HG03095 (cell line): Measurements from ENCODE around the gene NFATC2.
A peak's percentile ranks its signal among the peaks of the same experiment; 100 is the strongest.

ENCODE experiments used
- ATAC-seq: cut with Tn5 transposase; IDR thresholded peaks from one replicate; pipeline ENCODE4 v1.9.1; 2021; ENCODE audit warnings: moderate library complexity; ENCODE audit not compliant: unreplicated experiment

Gene NFATC2

GRCh38 chr20:51516855-51517254, 25.7 kb downstream of the NFATC2 start:
- ATAC-seq: no peak

DNA sequence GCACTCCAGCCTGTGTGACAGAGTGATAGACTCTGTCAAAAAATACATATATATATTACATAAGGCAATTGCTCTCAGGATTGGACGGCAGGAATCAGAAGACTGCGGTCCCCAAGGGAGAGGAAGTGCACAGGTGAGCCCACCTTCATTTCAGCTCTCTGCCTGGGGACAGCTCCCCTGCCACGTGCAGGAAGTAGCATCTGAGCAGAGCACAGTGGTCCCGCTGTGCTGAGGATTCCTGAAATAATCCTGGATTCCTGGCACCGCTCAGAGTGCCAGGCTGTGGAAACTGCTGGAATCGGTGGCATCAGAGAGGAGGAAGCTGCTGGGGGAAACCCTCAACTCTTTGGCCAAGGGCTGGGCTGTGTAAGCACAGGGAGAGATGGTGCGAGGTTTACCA, 27.7 kb downstream of the NFATC2 start:
- ATAC-seq: no peak

GRCh38 chr20:51514249-51514648, 28.3 kb downstream of the NFATC2 start:
- ATAC-seq: no peak

DNA sequence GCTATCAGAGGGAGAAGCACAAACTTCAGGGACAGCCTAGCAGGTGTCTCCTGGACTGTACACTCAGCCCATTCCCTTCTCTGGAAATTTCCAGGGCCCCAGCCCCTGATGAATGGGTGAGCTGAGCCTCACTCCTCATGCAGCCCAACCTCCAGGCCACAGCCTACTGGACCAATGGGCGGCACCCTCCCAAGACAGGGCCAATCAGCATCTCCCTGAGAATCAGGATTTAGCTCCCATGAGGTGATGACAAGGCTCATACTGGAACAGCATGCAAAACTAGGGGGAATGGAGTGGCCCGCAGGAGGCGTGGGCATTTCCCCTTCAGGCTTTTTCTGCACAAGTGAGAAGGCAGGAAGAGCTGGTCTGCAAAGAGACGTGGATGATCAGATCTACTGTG, 29.0 kb downstream of the NFATC2 start:
- no peak for ATAC-seq

DNA sequence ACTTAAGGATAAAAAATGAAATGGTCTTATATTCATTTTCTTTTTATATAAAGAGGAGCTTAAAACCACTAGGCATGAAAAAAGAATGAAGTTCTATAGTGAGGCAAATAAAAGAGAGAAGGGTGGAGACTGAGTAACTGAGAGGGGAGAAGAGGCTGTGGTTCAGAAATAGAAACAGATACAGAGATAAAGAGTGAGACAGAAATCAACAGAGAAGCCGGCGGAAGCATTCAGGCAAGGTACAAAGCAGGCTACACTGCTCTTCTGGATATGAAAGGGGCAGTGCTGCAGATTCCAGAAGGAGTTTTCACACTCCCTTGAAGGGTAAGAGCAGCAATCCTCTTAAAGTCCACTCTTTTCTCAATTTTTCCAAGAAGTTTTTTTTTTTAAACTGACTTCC, 29.9 kb downstream of the NFATC2 start:
- no peak for ATAC-seq

GRCh38 chr20:51511861-51512619, 30.5 kb downstream of the NFATC2 start:
- no peak for ATAC-seq

- no peak for ATAC-seq
Measured at GRCh38 chr20:51510936-51511605, 31.4 kb downstream of the NFATC2 start.

- no peak for ATAC-seq
Measured at GRCh38 chr20:51510169-51510568, 32.4 kb downstream of the NFATC2 start.

DNA sequence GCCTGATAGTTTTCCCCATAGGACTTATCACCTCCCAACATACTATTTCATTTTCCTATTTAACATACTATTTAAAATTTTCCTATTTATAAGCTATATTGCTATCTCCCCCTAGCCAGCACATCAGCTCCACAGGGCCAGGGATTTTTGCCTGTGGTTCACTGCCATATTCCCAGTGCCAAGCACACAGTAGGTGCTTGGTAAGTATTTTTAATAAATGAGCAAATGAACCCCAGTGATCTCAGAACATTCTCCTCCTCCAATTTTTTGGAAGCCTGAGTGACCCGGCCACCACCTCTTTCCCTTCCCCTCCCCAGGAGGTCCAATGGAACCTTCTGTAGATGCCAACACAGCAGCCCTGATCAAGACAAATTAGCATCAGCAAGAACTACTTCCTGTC, 33.3 kb downstream of the NFATC2 start:
- ATAC-seq: no peak

GRCh38 chr20:51508780-51509179, 33.7 kb downstream of the NFATC2 start:
- no peak for ATAC-seq

GRCh38 chr20:51508158-51508557, 34.4 kb downstream of the NFATC2 start:
- no peak for ATAC-seq

GRCh38 chr20:51507216-51508036, 35.1 kb downstream of the NFATC2 start:
- no peak for ATAC-seq

DNA sequence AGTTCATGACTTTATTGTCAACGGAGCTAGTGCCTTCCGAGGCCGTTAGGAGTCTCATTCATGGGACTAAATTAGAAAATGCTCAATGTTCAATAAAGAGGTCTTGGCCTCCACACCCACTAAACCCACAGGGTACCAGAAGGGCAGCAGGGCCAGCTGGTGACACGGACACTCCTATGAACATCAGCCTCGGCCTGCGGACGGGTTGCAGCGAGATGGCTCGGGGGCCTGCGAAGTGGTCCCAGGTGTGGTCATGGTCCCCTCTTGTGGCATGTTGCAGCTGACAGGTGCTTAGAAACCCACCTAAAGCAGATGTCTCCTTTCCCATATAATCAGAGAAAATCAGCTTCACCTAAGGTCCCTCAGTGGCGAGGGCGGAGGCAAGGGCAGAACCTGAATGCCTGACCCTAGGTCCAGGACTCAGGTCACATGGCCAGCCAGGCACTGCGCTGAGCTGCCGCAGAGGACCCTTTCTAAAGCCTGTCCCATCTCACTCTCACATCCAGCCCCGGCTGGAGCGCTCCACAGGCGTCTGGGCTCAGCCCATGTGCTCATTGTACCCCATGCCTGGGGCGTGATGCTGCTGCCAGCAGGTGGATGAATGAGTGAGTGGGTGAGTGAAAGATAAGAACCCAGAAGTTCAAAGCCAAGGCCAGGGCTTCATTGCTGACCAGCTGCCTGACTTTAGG, 35.8 kb downstream of the NFATC2 start:
- ATAC-seq: no peak

DNA sequence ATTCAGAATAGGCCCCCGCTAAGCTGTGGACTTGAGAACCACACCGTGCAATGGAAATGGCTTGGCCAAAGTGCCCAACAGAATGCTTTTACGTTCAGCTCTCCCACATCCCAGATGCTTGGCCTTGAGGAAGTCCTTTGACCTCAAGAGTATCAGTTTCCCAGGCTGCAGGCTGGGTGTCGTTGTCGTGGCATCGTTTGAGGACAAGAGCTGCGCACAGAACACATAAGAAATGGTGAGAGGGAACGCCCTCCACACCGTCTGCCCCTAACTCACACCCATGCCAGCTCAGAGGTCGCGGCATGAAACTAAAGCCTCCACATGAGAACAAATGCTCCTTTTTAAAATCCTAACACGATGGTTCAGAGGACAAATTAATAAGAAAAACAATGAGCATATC, 37.0 kb downstream of the NFATC2 start:
- ATAC-seq: no peak

DNA sequence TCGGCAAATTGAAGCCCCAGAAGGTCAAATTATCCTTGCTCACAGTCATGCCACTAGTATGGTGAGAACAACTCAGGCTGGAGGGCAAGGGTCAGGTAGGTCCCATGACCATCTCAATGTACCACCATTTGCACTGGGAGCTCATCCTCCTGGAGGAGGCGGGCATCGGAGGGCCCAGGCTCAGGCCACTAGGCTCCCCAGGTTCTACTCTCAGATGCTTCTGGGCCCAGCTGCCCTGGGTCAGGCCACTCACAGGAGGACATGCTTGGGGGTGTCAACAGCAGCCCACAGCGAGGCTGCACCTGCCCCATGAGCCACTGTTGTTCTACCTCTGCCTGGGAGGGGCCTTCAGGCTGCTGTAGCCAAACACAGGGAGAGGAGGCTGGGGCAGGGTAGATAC, 39.1 kb downstream of the NFATC2 start:
- no peak for ATAC-seq

DNA sequence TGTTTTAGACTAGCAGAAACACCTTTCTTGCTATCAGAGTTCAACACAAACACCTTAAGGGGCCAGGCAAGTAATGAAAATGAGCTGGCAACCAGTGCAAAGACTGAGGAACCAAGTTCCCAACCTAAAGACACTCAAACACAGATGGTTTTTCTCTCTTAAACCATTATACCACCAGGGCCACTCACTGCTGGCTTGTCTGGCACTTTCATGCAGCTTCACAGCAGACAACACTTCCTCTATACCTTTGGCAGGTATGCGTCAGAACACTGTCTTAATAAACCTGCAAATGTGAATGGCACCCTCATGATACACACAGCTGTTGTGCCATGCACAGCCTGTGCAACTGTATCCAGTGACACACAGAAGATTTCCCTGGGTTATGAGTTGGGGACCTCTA, 41.6 kb downstream of the NFATC2 start:
- ATAC-seq: no peak

DNA sequence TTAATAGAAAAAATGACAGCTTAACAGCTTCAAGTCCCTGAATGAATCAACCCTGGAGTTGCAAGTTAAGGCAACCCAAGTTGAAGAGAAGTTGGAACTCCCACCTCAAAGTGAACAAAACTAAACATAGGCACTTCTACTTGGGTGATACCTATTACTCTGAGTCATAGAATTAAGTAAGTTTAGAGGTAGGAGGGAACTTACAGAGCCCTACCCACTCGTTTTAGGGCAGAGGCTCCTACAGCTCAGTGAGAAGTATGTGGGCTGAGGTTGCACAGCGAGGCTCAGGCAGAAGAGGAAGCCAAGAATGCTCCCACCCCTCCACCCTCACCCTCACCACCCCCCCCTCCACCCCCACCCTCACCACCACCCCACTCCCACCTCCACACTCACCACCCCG, 42.2 kb downstream of the NFATC2 start:
- peak; percentile 78 for ATAC-seq

- ATAC-seq: no peak
Measured at GRCh38 chr20:51498765-51499540, 43.6 kb downstream of the NFATC2 start.

DNA sequence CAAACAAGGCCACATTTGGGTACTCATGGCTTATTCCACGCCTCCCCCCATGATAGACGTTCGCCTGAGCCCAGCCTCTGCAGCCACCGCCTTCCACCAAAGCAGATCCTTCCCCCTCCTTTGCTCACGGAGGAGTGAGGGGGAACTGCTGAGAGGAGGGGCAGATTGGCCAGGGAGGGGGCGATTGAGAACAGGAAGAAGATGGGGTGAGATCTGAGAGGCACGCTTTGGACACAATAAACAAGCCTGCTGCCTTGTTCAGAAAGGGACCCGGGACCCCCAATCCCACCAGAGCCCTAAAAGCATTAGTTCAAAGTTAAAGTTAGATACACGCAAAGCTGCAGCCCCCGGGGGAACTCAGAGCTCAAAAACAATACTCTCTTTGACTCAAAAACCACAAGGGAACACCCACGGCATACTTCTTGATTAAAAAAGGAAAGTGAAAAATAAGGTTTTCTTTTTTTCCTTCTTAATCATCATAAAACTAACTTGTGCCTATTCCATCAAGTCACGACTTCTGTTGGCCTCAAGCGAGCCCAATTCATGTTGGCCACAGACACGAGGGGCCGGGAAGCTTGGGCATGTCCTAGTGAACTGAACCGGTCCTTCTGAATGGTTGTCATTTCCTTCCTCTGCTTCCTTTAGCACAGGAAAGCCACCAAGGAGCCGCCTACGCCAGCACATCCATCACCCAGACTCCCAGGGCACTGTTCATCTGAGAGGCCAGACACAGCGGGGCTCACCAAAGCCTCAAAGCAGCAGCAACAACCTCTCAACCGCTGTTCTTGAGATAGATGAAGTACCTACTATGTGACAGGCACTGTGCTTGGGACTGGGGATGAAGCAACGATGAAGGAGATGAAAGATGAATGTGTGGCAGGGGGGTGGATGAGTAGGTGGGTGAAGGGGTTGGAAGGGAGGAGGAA, 44.7 kb downstream of the NFATC2 start:
- no peak for ATAC-seq
